ENCODE measurements around the gene PLEKHM3. TPM values are rescaled to one million over a fixed set of nuclear protein-coding genes. Genes with fewer than 3 reads are reported as not detected.

Gene PLEKHM3
- total and polyA plus RNA-seq, 2 of the 13 experiments (the other 11 are each of a cell fraction or from before 2014, with no cell fraction given) = 4.5 to 4.7 TPM

GRCh38 chr2:207869784-207870778, 155.2 kb downstream of the PLEKHM3 start (continued):
- TF ChIP-seq ZBED4 (CRISPR knock-in tag; IDR thresholded peaks at IDR 0.05; ENCODE audit: borderline replicate concordance) (peak; percentile 96), ZBTB43 (CRISPR knock-in tag; conservative IDR thresholded peaks at IDR 0.05) (peak; percentile 79; the same call in 1 of the 2 replicates), ZKSCAN8 (CRISPR knock-in tag; IDR thresholded peaks at IDR 0.05; ENCODE audit: borderline replicate concordance) (peak; percentile 55; the same call in 1 of the 2 replicates), ZNF451 (CRISPR knock-in tag; IDR thresholded peaks at IDR 0.05) (0 out of 2 replicates have a peak, but pooled peaks have one; percentile 42), KAT7 (CRISPR knock-in tag; IDR thresholded peaks at IDR 0.05; ENCODE audit: borderline replicate concordance) (0 out of 2 replicates have a peak, but pooled peaks have one; percentile 96), PHF8 (CRISPR knock-in tag; IDR thresholded peaks at IDR 0.05) (peak; percentile 47; the same call in 1 of the 2 replicates), ZEB1 (IDR thresholded peaks at IDR 0.05; ENCODE audit: insufficient replicate concordance, low read depth) (peak; percentile 84), NKX3-1 (CRISPR knock-in tag; IDR thresholded peaks at IDR 0.05) (peak; percentile 91), ZIK1 (CRISPR knock-in tag; IDR thresholded peaks at IDR 0.05; ENCODE audit: borderline replicate concordance, low read depth) (0 out of 2 replicates have a peak, but pooled peaks have one; percentile 58), ZSCAN30 (CRISPR knock-in tag; IDR thresholded peaks at IDR 0.05) (no peak), ZNF121 (CRISPR knock-in tag; IDR thresholded peaks at IDR 0.05) (peak; percentile 64), ZMAT3 (CRISPR knock-in tag; conservative IDR thresholded peaks at IDR 0.05) (no peak), ZNF672 (CRISPR knock-in tag; IDR thresholded peaks at IDR 0.05) (0 out of 2 replicates have a peak, but pooled peaks have one; percentile 47), BRCA1 (CRISPR knock-in tag; IDR thresholded peaks at IDR 0.05) (peak; percentile 77; the same call in 1 of the 2 replicates), ZNF558 (CRISPR knock-in tag; IDR thresholded peaks at IDR 0.05; ENCODE audit: borderline replicate concordance) (peak; percentile 79; the same call in 1 of the 2 replicates), PPARG (CRISPR knock-in tag; conservative IDR thresholded peaks at IDR 0.05) (peak; percentile 73), ZNF501 (CRISPR knock-in tag; IDR thresholded peaks at IDR 0.05) (peak; percentile 87), ISX (CRISPR knock-in tag; conservative IDR thresholded peaks at IDR 0.05) (no peak)
- TF ChIP-seq, protein P1, sequence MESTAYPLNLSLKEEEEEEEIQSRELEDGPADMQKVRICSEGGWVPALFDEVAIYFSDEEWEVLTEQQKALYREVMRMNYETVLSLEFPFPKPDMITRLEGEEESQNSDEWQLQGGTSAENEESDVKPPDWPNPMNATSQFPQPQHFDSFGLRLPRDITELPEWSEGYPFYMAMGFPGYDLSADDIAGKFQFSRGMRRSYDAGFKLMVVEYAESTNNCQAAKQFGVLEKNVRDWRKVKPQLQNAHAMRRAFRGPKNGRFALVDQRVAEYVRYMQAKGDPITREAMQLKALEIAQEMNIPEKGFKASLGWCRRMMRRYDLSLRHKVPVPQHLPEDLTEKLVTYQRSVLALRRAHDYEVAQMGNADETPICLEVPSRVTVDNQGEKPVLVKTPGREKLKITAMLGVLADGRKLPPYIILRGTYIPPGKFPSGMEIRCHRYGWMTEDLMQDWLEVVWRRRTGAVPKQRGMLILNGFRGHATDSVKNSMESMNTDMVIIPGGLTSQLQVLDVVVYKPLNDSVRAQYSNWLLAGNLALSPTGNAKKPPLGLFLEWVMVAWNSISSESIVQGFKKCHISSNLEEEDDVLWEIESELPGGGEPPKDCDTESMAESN (CRISPR knock-in tag; conservative IDR thresholded peaks at IDR 0.05) = peak; percentile 94
- TF ChIP-seq, protein P2, sequence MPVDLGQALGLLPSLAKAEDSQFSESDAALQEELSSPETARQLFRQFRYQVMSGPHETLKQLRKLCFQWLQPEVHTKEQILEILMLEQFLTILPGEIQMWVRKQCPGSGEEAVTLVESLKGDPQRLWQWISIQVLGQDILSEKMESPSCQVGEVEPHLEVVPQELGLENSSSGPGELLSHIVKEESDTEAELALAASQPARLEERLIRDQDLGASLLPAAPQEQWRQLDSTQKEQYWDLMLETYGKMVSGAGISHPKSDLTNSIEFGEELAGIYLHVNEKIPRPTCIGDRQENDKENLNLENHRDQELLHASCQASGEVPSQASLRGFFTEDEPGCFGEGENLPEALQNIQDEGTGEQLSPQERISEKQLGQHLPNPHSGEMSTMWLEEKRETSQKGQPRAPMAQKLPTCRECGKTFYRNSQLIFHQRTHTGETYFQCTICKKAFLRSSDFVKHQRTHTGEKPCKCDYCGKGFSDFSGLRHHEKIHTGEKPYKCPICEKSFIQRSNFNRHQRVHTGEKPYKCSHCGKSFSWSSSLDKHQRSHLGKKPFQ (CRISPR knock-in tag; IDR thresholded peaks at IDR 0.05; ENCODE audit: insufficient replicate concordance) = peak; percentile 66

Measured in HepG2 (cell line).